Stimulated activated CD4-positive, alpha-beta T cell treated with anti-CD3 and anti-CD28 coated beads, Interleukin-12 subunit alpha, Interleukin-12 subunit beta, amount 100 ng/mL, for 4 hours (primary cell): ENCODE measurements around the gene THUMPD2.
"Not testable (repeated sequence)": the region's sequence is repeated elsewhere in the genome, so short reads cannot be mapped to it uniquely, and the experiment has no call there.

Source experiments
- DNase-seq: peaks from one replicate; pipeline ENCODE4 v3.0.0-alpha.2; 2020

Gene THUMPD2, protein sequence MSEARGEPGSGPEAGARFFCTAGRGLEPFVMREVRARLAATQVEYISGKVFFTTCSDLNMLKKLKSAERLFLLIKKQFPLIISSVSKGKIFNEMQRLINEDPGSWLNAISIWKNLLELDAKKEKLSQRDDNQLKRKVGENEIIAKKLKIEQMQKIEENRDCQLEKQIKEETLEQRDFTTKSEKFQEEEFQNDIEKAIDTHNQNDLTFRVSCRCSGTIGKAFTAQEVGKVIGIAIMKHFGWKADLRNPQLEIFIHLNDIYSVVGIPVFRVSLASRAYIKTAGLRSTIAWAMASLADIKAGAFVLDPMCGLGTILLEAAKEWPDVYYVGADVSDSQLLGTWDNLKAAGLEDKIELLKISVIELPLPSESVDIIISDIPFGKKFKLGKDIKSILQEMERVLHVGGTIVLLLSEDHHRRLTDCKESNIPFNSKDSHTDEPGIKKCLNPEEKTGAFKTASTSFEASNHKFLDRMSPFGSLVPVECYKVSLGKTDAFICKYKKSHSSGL

DNA sequence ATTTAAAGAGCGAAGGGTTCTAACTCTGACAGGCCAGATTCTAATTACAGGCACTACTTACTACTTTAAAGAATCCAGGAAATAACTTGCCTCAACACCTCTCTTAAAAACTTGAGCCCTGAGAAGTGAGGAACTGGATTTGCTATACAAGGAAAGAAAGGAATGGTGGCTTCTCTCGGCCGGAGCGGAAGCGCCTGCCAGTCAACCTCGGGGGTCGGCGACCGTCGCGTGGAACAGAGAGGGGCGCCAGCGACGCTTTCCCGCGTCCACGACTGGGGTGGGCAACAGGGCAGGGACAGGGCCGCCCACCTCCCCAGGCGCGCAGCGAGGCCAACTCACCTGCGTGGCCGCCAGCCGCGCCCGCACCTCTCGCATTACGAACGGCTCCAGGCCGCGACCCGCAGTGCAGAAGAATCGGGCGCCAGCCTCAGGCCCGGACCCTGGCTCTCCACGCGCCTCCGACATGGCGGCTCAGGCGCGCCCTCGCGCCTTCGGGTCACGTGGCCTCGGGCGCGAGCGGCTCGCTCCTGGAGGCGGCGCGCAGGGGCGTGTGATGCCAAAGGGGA is at the start of gene THUMPD2:
THUMPD2 (minus strand) TSS at position 484 of the 566 bp plus-strand sequence; CDS start at position 465, 19 bp downstream.
- peak; percentile 65 for DNase-seq

- DNase-seq: no peak
These were observed 42.8 kb upstream of the THUMPD2 start for GRCh38 chr2:39821871-39822270.

- DNase-seq: no peak
These were observed 37.8 kb upstream of the THUMPD2 start for GRCh38 chr2:39816845-39817244.

DNA sequence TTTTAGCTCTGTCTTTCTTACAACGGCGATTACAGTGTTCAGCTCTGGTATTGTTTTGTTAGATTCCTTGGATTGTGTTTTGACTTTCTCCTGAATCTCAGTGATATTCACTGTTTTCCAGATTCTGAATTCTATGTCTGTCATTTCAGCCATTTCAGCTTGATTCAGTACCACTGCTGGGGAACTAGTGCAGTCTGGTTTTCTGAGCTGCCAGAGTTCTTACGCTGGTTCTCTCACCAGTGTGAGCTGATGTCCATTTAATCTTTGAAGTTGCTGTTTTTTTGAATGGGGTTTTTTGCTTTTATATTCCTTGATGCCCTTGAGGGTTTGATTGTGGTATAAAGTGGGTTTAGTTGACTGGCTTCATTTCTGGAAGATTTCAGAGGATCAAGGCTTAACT is 37.4 kb upstream of the THUMPD2 start:
- DNase-seq: no peak

DNA sequence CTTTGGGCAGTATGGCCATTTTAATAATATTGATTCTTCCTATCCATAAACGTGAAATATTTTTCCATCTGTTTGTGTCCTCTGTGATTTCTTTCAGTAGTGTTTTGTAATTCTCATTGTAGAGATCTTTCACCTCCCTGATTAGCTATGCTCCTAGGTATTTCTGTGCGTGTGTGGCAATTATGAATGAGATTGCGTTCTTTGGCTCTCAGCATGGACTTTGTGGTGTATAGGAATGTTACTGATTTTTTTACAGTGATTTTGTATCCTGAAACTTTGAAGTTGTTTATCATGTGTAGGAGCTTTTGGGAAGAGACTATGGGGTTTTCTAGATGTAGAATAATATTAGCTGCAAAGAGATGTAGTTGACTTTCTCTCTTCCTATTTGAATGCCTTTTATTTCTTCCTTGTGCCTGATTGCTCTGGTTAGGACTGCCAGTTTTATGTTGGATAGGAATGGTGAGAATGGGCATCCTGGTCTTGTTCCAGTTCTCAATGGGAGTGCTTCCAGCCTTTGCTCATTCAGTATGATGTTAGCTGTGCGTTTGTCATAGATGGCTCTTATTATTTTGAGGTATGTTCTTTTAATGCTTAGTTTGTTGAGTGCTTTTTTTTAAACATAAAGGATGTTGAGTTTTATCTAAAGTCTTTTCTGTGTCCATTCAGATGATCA is 27.0 kb upstream of the THUMPD2 start:
- DNase-seq: no peak

DNA sequence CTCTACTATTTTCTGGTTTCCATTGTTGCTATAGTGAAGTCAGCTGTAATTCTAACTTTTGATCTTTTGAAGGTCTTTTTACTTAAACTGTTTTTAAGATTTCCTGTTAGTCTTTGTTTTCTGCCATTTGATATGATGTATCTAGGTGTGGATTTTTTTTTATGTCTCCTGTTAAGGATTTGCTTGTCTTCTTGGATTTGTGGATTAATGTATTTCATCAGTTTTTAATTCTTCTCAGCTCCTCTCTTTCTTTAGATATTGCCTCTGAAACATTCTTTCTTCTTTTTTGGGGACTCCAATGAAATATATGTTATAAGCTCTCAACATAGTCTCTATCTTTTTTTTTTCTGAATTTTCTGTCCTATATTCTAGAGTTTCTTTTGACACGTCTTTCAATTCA is 24.8 kb upstream of the THUMPD2 start:
- no peak for DNase-seq

DNA sequence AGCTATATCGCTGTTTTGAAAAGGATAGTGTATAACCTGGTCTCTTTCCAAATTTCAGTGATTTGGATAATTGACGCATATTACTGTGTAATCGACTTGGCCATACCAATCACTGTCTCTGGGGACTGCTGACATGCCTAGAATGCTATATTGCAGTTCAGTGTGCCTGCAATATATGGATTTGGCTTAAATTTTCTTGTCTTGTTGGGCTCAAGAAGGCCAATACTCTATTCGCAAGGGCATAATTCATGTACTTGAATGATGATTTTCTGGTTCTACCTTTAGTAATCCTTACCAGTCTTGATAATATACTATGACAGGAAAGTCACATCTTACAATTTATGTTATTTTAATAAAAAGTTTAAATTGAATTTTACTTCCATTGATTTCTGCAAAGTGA is 21.7 kb upstream of the THUMPD2 start:
- no peak for DNase-seq

GRCh38 chr2:39796134-39796533 is 17.1 kb upstream of the THUMPD2 start:
- no peak for DNase-seq

DNA sequence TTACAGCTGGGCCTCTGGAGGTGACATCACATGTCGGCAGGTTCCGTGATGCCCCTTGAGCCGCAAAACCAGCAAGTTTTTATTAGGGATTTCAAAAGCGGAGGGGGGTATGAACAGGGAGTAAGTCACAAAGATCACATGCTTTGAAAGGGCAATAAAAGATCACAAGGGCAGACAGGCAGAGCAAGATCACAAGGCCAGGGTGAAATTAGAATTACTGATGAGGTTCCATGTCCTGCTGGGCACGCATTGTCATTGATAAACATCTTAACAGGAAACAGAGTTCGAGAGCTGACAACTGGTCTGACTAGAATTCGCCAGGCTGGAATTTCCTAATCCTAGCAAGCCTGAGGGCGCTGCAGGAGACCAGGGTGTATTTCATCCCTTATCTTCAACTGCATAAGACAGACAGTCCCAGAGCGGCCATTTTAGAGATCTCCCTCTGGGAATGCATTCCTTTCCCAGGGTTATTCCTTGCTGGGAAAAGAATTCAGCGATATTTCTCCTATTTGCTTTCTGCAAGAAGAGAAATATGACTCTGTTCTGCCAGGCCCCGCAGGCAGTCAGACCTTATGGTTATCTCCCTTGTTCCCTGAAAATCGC is 11.3 kb upstream of the THUMPD2 start:
- DNase-seq: not testable (repeated sequence)

DNA sequence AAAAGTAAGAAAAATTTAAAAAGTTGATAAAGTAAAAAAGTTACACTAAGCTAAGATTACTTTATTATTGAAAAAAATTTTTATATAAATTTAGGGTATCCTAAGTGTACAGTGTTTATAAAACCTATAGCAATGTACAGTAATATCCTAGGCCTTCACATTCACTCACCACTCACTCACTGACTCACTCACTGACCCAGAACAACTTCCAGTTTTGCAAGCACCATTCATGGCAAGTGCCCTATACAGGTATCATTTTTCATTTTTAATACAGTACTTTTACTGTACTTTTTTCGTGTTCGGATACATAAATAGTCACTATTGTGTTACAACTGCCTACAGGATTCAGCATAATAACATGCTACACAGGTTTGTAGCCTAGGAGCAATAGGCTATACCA is 8.9 kb upstream of the THUMPD2 start:
- no peak for DNase-seq

GRCh38 chr2:39786761-39787522 is 7.9 kb upstream of the THUMPD2 start:
- no peak for DNase-seq

DNA sequence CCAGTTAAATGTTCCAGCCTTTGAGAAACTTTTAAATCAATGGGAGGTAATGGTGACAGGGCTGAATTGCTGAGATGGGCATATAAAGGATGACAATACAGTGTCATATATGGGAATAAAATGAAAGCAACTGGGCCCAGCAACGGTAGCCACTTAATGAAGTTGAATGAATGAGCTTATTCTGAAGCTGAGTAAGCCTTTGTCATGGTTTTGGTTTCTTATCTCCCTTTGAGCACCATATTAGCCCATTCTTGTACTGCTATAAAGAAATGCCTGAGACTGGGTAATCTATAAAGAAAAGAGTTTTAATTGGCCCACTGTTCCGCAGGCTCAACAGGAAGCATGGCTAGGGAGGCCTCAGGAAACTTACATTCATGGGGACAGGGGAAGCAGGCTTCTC is 3.5 kb upstream of the THUMPD2 start:
- no peak for DNase-seq

GRCh38 chr2:39781697-39782096 is 2.6 kb upstream of the THUMPD2 start:
- no peak for DNase-seq

GRCh38 chr2:39780825-39781600 is 2.0 kb upstream of the THUMPD2 start:
- DNase-seq: no peak

DNA sequence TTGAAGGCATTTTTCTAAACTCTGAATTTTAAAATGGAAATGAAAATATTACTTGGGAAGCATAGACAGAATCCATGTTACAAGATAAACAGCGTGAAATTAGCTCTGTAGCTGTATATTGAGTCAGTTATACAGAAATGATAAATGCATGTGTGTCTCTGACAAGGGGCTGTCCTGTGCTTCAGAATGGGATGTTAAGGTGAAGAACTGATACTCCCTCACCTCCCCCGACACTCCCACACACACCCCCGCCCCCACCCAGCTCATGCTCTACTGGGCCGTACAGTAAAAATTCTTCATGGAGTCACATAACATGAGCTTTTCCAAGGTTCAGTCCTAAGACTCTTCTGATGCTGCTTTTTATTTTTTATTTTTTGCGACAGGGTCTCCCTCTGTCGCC is 869 bp upstream of the THUMPD2 start:
- DNase-seq: no peak

- DNase-seq: no peak
These were observed 338 bp upstream of the THUMPD2 start for GRCh38 chr2:39779341-39779851.

DNA sequence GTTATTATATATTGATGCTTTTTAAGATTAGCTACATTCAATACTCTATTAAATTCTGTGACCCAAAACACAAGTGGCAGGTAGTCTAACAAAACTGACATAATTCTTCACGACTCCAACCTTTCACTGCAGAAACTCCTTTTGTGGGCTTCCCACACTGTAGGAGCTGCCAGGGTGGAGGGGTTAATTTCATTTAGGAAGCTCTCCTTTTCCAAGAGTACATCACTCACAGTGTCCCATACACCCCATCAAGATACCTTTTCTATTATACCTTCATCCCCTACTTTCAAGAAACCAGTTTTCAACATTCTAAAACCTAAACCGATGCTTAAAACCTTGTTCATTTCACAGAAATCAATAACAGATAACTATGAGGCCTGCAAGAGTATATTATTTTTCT is 825 bp downstream of the THUMPD2 start:
- DNase-seq: no peak

GRCh38 chr2:39772812-39773152 is 6.3 kb downstream of the THUMPD2 start:
- DNase-seq: no peak

DNA sequence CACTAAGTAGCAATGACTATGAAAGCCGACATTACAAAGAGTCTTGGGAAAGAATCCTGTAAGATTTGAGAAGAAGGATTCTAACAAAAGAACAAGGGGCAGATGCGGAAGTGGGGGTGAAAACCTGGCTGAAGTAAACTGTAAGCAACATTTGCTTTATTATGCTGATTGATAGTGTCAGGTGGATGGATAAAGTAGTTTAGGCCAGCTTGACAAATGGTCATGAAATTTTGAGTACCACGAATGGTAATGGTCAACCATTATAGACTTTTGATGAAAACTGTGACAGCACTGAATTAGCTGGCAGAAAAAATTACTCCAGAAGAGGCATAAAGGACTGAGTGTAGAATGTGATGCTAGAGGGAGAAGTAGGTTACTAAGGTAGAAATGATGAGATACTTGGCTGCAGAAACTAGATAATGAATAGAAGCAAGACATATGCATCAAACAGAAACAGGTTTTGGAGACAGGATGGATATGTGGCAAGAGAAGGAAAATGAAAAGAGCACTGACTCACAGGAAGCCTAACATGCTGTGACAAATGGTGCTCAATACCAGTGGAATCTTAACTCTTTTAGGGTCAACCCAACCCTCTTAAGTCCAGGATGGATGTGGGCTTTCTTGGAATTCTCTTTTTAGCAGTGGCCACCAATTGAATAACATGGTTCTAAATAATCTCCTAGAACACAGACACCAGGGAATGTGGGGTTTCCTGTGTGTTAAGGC is 6.8 kb downstream of the THUMPD2 start:
- no peak for DNase-seq

- DNase-seq: no peak
These were observed 16.6 kb downstream of the THUMPD2 start for GRCh38 chr2:39762448-39762847.

- no peak for DNase-seq
These were observed 21.9 kb downstream of the THUMPD2 start for GRCh38 chr2:39757156-39757555.
